T-helper 2 cell treated with Interferon-gamma antibody and Interleukin-4, amounts not matched to agents 100 ng/mL and 5 ng/mL, for 36 hours (primary cell): ENCODE data around the gene HTR6. TPM values are rescaled to one million over a fixed set of nuclear protein-coding genes. Genes with fewer than 3 reads are reported as not detected.

Experiments used
- intact Hi-C: fragments of 100-400 bp; cut with micrococcal nuclease; formaldehyde crosslinking; loops from one replicate; pipeline ENCODE4 v1.15.1; 2023
- total RNA-seq: library from RNA; stranded (reverse); gene quantifications from 2 replicates; pipeline ENCODE4 v1.2.3, GENCODE V29; 2022

HTR6 gene
- total RNA-seq, 1 donor from 2014 or later = not detected

GRCh38 chr1:19684677-19685076 lies 20.0 kb downstream of the HTR6 start:
- intact Hi-C loops = no loop called here

DNA sequence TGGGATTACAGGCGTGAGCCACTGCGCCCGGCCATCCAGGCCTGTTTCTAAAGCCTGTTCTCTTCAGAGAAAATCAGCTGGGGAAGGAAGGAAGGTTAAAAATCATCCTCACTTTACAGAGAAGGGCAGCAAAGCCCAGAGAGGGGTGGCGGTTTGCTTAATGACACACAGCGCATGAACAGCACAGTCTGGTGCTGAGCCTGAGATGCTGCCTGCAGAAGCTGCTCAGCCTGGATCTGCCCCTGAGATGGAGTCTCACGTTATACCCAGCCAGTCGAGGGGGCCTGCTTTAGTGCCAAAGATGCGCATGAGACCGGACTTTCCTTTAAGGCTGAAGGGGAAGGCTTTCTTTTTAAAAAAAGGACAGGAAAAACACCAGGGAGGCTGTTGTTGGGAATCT lies 21.3 kb downstream of the HTR6 start:
- intact Hi-C loops = no loop called here

DNA sequence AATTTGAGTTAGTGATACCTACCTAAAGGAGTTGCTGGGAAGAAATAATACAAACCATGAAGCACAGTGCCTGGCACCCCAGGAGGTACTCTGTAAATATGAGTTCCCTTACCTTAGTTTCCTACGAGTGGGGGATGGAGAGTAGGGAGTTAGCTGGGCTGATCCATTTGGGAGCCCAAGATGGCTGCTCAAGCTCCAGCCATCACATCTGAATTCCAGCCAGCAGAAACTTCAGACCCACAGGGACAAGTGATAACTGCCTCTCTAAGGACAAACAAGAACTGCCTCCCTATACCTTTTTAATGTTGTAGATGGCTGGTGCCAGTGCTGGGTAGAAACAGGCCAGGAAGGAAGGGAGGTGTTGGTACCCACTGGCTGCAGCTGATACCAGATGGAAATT lies 22.7 kb downstream of the HTR6 start:
- intact Hi-C loops = no loop called here

DNA sequence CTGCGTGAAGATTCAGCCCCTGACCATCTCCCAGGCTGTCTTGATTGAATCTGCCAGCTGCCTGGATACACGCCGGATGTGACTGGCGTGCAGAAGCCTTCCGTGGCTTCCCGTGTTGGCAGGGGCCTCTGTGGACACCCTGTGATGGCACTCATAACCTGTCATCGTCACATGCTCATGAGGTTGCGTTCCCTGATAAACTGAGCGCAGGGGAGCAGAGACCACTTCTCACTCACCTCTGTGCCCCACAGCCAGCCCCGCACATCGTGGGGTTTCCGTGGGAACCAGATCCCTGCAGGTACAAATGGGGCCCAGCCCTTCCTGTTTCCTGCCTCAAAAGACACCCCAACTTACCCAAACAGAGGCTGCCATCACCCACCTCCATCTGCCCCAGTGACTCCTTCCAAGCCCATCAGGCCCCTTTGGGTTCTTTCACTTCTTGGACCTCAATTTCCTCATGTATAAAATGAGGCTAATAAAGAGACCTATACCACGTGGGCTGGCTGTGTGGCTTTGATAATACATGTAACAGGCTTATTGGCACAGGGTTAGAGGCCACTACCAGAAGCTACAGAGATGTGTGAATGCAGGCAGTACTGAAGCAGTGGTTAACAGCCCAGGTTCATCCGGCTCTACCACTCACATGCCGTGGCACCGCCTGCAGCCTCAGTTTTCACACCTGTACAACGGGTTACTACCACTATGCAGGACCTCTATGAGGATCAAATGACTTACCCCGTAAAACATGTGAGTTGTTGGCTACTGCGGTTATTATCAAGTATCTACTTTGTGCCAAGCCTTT lies 23.6 kb downstream of the HTR6 start:
- intact Hi-C loops = no loop called here

GRCh38 chr1:19689085-19689757 lies 24.5 kb downstream of the HTR6 start:
- intact Hi-C loops = no loop called here

GRCh38 chr1:19689856-19690255 lies 25.2 kb downstream of the HTR6 start:
- intact Hi-C loops = no loop called here

GRCh38 chr1:19690342-19690741 lies 25.7 kb downstream of the HTR6 start:
- intact Hi-C loops = no loop called here

DNA sequence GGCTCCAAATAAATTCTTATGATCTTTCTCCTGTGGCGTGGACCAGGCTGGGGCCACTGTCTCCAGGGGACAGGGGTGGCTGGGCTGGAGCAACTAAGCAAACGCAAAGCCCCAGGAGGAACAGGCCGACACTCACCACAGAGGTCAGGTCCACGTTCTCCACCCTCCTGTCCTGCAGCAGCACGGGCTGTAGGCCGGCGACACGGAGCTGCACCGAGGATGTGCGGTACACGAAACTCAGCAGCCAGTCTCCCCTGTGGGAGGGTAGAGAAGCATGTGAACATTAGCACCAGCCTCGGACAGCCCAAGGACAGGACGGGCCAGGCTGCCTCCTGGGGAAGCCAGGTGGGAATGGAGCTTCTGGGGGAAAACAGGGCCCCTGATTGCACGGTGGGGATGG lies 29.6 kb downstream of the HTR6 start:
- intact Hi-C loops = no loop called here

GRCh38 chr1:19695772-19696171 lies 31.1 kb downstream of the HTR6 start:
- intact Hi-C loops = no loop called here

- intact Hi-C loops = no loop called here
Measured at GRCh38 chr1:19696820-19697219, 32.1 kb downstream of the HTR6 start.

- intact Hi-C loops = no loop called here
Measured at GRCh38 chr1:19698181-19698580, 33.5 kb downstream of the HTR6 start.

- intact Hi-C loops = no loop called here
Measured at GRCh38 chr1:19700079-19700777, 35.6 kb downstream of the HTR6 start.

- intact Hi-C loops = no loop called here
Measured at GRCh38 chr1:19703280-19703679, 38.6 kb downstream of the HTR6 start.

- intact Hi-C loops = loop anchor here (2.0 kb wide), 1 partner anchor 44 kb away; no protein-coding TSS in a partner anchor
Measured at GRCh38 chr1:19704247-19705113, 39.8 kb downstream of the HTR6 start.

DNA sequence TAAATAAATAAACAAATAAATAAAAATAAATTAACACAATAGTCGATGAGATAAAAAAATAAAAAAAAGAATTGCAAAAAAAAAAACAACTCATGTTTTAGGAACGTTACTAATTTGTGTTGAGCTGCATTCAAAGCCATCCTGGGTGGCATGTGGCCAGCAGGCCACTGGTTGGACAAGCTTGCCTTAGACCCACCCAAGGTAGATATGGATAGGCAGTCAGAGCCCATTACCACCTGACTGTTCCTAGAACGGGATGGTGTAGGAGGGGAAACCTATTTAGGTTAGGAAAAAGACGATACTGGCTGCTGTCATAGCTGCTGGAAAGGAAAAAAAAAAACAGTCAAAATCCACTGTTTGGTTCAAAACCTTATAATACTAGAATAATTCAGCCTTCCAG lies 40.8 kb downstream of the HTR6 start:
- intact Hi-C loops = loop anchor here (2.0 kb wide), 1 partner anchor 45 kb away; no protein-coding TSS in a partner anchor

DNA sequence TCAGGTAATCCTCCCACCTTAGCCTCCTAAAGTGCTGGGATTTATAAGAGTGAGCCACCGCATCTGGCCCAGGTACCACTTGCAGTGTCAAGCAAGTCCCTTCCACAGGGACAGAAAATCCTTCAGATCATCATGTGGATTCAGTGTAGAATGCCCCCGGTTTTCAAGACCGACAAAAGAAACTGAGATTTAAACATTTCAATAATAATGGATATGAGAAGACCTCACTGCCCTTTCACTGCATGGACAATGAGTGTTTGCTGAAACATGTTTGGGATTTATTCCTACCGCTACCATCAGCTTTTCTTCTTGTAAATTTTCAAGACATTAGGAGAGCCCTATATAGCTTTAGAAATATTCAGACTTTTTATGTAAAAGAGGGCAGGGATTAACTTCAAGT lies 41.5 kb downstream of the HTR6 start:
- intact Hi-C loops = no loop called here

- intact Hi-C loops = no loop called here
Measured at GRCh38 chr1:19708567-19709110, 44.0 kb downstream of the HTR6 start.

GRCh38 chr1:19709260-19709793 lies 44.7 kb downstream of the HTR6 start:
- intact Hi-C loops = no loop called here

GRCh38 chr1:19710825-19711611 lies 46.3 kb downstream of the HTR6 start:
- intact Hi-C loops = loop anchor here (10.0 kb wide), 1 partner anchor 94 kb away; no protein-coding TSS in a partner anchor

DNA sequence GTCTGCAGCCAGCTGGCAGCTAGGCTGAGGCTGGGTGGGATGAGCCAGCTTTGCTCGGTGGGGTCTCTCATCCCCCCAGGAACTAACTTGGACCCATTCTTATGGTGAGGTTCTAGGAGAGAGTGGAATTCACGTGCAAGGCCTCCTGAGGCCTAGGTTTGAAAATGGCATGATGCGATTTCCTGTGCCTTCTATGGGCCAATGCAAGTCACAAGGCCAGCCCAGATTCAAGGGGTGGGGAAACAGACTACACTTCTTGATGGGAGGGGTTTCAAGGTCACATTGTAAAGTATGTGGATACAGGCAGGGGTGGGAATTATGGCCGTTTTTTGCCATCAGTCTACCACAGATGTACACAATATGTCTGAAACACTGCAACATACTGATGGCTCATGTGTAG lies 48.3 kb downstream of the HTR6 start:
- intact Hi-C loops = loop anchor here (10.0 kb wide), 1 partner anchor 92 kb away; no protein-coding TSS in a partner anchor
